ENCODE measurements around the gene LPCAT2.

LPCAT2 gene

GRCh38 chr16:55539049-55539448 lies 30.2 kb downstream of the LPCAT2 start:
- POLR2A ChIA-PET = no interaction called here
- CTCF ChIA-PET = interaction anchor here (1.2 to 1.4 kb wide), 2 partner anchors 9 to 74 kb away, joined by 3 to 6 read pairs; no protein-coding TSS in a partner anchor
- no peak for TF ChIP-seq CTCF (IDR thresholded peaks at IDR 0.05; ENCODE audit: control extremely low read depth, extremely low read depth, low read depth, missing control alignments)
- no peak for DNase-seq (ENCODE audit: extremely low spot score)

GRCh38 chr16:55539488-55539887 lies 30.6 kb downstream of the LPCAT2 start:
- CTCF ChIA-PET = interaction anchor here (1.2 to 1.4 kb wide), 2 partner anchors 9 to 75 kb away, joined by 3 to 6 read pairs; no protein-coding TSS in a partner anchor
- TF ChIP-seq CTCF (IDR thresholded peaks at IDR 0.05; ENCODE audit: control extremely low read depth, extremely low read depth, low read depth, missing control alignments) = no peak
- DNase-seq (ENCODE audit: extremely low spot score) = no peak
- POLR2A ChIA-PET = no interaction called here

GRCh38 chr16:55540221-55540620 lies 31.3 kb downstream of the LPCAT2 start:
- CTCF ChIA-PET = no interaction called here
- no peak for TF ChIP-seq CTCF (IDR thresholded peaks at IDR 0.05; ENCODE audit: control extremely low read depth, extremely low read depth, low read depth, missing control alignments)
- POLR2A ChIA-PET = no interaction called here

GRCh38 chr16:55542459-55543082 lies 33.7 kb downstream of the LPCAT2 start:
- no peak for DNase-seq (ENCODE audit: extremely low spot score)
- ChIA-PET CTCF (interaction anchor here (1.0 kb wide), 1 partner anchor 78 kb away, joined by 4 read pairs; no protein-coding TSS in a partner anchor), POLR2A (no interaction called here)
- no peak for TF ChIP-seq CTCF (IDR thresholded peaks at IDR 0.05; ENCODE audit: control extremely low read depth, extremely low read depth, low read depth, missing control alignments)

More at GRCh38 chr16:55540221-55540620, 31.3 kb downstream of the LPCAT2 start:
- no peak for DNase-seq (ENCODE audit: extremely low spot score)

GRCh38 chr16:55543472-55543871 lies 34.6 kb downstream of the LPCAT2 start:
- CTCF ChIA-PET = interaction anchor here (0.9 to 2.5 kb wide), 2 partner anchors 79 to 83 kb away, joined by 3 to 14 read pairs; no protein-coding TSS in a partner anchor
- POLR2A ChIA-PET = no interaction called here
- no peak for DNase-seq (ENCODE audit: extremely low spot score)
- TF ChIP-seq CTCF (IDR thresholded peaks at IDR 0.05; ENCODE audit: control extremely low read depth, extremely low read depth, low read depth, missing control alignments) = no peak

GRCh38 chr16:55552621-55553020 lies 43.7 kb downstream of the LPCAT2 start:
- DNase-seq (ENCODE audit: extremely low spot score) = no peak
- POLR2A ChIA-PET = no interaction called here
- CTCF ChIA-PET = no interaction called here
- no peak for TF ChIP-seq CTCF (IDR thresholded peaks at IDR 0.05; ENCODE audit: control extremely low read depth, extremely low read depth, low read depth, missing control alignments)
